Measurements from ENCODE around the gene ADH1A.
"Not testable (repeated sequence)": the region's sequence is repeated elsewhere in the genome, so short reads cannot be mapped to it uniquely, and the experiment has no call there.

The ADH1A gene

DNA sequence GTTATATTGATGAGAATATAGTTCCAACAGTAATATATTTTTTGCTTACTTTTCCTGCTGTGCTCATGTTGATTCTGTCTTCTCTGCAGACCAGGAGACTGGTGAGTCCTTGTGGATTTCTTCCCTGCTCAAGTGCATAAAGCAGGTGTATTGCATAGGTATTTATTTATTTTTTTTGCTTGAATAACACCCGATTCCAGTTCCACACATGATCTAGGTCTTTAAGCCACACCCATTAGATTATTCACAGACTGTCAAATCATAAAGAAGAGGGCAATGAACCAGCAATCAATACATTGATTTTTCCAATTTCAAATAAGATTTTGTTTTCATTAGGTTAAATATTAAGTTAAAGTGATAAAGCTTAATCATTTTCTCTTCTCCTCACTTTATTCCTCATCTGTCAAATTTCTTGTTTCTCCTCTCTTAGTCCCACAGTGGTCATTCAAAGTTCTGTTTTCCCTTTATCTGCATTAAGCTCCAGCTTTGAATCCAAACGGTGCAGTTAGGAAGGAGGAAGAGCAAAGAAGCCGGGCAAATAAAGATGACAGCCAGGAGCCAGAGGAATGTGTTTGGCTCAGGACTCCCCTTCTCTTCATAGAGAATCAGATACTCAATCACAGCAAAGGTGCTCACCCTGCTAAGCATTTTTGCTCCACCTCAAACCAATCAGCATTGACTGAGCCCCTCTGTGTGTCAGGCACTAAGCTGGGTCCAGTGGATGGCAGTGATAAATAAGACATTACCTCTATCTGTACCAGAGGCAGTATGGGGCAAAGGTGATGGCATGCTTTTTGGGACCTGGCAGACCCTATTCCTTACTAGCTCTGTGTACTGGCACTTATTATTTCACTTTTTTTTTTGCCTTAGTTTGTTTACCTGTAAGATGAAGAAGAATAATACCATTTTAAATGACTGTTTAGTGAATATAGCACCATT, at the start of gene ADH1A:
Gene ADH1A (minus strand): TSS at position 138 of the 939 bp plus-strand sequence. CDS start 71 bp downstream, at position 67.
- DNase-seq (ENCODE audit: low spot score) = no peak

DNA sequence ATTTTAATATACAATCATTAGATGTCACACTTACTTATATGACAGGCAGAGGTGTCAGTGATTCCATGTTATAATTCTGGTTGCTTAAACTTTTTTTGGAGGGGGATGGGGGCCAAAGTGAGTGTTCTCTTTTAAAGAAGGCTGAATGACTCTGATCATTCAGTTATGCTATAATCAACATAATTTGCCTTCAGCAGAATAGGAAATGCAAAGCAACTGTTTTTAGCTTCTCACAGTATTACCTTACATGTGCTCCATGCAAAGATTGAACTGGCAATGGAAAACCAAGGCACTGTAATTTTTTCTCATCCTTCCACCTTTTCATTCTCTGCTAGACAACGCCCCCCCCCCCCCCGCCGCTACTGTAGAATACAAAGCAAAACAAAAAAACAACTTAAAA, 48.4 kb upstream of the ADH1A start:
- DNase-seq (ENCODE audit: low spot score) = no peak

DNA sequence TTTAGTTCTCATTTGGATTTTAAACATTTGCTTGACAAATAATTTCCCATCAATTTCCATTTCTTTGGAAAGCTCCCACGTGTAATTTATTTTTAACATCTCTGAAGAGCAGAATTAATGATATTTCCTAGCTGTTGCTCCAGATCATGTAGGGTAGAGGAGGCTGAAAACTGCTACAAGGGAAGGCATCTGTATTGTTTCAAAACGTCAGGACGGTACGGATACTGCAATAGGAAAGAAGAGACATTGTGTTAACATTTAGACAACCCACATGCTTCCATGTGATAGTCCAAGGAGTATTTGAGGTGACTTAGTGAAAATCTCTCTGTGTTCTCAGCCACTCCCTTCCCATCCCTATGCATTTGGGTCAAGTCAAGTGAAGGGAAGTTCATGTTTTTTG, 45.8 kb upstream of the ADH1A start:
- DNase-seq (ENCODE audit: low spot score) = no peak

DNA sequence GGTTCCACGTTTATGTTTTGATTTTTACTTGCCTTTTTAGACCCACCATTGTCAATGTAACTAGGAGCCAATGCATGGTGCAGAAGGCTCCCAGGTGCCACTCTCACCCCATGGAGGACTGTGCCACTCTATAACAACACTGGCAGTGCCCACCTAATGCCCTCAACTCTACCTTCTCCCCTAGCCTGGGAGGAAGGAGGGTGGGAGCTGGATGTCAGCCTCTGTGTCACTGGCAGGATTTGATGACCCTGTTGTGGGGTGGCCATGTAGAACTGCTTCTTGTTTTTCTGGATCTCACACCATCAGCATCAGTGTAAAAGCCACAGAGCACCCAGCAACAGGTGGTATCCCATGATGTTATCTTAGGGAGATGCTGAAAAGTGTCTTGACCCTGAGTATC, 44.1 kb upstream of the ADH1A start:
- no peak for DNase-seq (ENCODE audit: low spot score)

DNA sequence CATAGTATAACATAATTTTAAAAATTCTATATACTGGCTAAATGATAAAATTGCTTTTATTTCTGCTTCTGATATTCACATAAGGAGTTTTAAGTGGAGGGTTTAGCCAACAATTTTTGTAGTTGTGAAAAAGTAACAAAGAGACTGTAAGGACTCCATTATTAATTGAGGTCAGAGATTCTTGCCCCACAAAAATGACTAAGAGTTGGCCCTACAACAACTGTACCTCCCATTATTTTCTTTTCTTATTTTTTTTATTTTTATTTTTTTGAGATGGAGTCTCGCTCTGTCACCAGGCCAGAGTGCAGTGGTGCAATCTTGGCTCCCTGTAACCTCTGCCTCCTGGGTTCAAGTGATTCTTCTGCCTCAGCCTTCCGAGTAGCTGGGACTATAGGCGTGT, 39.9 kb upstream of the ADH1A start:
- no peak for DNase-seq (ENCODE audit: low spot score)

DNA sequence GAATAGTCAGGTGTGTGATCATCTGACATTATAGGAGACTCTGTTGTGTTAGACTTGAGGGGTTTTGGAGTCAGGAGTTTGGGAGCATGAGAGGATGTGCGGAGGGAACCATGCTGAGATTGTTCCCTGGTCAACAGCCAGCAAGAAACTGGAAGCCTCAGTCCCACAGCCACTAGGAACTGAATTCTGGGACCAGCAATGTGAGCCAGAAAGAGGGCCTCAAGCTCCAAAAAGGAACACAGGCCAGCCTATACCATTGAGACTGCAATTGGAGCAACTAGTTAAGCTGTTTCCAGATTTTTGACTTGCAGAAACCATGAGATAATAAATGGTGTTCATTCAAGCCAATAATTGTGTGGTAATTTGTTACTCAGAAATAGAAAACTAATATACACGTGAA, 39.1 kb upstream of the ADH1A start:
- no peak for DNase-seq (ENCODE audit: low spot score)

DNA sequence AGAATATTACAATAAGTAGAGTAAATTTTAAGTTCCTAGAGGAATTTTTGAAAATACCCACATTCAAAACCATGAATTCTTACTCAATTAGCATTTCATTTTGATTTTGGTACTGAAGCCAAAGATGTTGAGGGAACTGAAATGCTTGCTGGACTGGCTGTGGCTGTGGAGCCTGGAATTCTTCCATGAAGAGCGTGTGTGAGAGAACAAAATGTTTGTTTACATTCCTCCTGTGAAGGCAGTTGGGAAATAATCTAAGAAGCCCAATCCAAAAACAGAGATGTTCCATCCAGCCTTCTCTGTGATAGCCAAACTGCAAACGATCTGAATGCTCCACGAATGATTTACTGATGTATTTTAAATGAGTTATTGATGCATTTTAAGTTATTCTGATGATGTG, 34.2 kb upstream of the ADH1A start:
- DNase-seq (ENCODE audit: low spot score) = no peak

DNA sequence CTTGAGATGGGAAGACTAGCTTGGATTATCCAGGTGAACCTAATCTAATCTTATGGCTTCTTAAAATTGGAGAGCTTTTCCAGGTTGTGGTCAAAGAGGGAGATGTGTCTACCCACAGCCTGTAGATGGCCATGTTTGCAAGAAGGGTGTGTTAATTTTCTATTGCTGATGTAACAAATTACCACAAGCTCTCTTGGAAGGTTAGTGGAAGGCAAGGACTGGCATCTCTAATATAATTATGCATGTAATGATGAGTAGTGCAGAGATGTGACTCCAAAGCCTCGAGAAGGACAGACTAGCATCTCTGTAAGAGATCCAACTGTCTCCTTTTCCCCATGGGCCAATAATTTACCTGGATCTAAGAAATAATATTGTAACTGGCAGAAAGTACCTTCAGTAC, 33.6 kb upstream of the ADH1A start:
- no peak for DNase-seq (ENCODE audit: low spot score)

DNA sequence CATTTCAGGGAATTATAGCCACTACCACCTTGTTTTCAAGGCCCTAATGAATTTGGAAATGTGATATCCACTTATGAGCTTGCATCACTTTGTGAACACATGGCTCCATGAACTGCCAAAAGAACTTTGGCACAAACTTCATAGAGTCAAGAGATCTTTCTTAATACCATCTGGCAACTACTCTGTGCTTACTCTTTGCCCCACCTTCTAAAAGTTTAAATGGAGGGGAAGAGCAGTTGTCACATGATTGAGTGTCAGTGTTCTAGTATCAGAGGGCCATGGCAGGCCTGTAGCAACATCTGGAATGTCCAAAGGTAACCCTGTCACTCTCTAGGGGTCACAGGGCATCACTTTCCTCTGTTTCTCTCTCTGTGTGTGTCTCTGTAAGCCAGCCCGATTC, 33.0 kb upstream of the ADH1A start:
- DNase-seq (ENCODE audit: low spot score) = no peak

DNA sequence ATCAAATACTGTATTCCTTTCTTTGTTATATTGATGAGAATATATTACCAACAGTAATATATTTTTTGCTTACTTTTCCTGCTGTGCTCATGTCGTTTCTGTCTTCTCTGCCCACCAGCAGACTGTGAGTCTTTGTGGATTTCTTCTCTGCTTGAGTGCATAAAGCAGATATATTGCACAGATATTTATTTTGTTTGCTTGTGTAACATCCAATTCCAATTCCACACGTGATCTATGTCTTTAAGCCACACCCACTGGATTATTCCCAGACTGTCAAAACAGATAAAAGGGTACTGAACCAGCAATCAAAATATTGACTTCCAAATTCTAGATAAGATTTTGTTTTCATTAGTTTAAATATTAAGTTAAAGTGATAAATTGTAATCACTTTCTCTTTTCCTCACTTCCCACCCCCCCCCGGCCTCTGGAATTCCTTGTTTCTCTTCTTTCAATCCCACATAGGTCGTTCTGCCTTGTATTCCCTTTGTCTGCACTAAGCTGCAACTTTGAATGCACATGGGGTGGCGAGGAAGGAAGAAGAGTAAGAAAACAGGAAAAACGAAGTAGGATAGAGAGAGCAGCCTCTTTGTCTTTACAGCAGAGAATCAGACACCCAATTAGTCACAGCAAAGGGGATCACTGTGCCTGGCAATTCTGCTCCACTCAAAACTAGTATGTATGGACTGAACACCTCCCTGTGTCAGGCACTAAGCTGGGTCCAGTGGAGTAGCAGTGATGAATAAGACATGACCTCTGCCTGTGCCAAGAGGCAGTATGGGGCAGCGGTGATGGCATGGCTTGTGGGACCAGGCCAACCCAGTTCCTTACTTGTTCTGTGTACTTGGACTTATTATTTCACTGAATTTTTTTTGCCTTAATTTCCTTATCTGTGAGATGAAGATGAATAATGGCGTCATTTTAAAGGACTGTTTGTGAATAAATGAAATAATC, 30.7 kb upstream of the ADH1A start, which contains the start of gene ADH1B:
Gene ADH1B (minus strand): TSS at position 161 of the 951 bp plus-strand sequence. CDS start 70 bp downstream, at position 91.
- no peak for DNase-seq (ENCODE audit: low spot score)

DNA sequence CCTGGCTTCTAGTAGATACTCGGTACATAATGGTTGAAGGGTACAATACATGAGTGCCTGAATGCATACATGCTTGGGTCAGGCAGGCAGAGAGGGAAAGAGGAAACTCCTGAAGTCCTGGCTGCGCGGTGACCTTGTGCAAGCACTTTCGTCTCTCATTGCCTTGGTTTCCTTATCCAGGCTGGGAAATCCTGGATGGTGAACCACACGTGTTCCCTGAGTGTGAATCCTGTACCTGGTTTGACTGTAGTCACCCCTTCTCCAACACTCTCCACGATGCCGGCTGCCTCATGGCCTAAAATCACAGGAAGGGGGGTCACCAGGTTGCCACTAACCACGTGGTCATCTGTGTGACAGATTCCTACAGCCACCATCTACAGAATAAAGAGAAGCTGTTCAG, 27.0 kb upstream of the ADH1A start:
- not testable (repeated sequence) for DNase-seq (ENCODE audit: low spot score)

DNA sequence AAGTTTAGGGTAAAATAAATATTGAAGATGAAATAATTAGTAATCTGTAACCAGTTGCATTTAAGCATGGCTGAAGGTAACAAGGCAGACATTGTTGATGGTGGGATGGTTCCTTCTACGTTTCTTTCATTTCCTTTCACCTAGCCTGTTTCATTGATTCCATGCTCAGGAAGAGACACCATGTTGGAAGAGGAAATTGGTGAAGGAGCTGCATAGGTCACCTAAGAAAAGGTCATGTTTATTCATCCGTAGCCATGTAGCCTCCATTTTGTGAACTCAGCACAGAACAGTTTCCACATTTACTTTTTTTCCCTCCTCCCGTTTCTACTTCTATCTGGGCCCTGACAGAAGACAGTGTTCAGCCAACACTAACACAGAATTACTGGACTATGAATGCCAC, 26.6 kb upstream of the ADH1A start:
- DNase-seq (ENCODE audit: low spot score) = no peak

DNA sequence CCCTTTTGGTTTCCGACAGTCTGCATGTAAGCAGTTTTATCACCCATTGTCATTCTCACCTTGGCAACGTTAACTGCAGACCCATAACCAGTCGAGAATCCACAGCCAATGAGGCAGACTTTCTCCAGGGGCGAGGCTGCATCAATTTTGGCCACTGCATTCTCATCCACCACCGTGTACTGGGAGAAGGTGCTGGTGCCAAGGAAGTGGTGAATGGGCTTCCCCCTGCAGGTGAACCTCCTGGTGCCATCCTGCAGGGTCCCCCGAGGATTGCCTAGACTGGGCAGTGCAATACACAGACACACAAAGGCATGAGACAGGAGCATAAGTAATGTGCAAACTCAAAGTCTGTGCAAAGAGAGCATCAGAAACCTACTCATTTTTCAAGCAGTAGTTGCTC, 25.1 kb upstream of the ADH1A start:
- DNase-seq (ENCODE audit: low spot score) = no peak

DNA sequence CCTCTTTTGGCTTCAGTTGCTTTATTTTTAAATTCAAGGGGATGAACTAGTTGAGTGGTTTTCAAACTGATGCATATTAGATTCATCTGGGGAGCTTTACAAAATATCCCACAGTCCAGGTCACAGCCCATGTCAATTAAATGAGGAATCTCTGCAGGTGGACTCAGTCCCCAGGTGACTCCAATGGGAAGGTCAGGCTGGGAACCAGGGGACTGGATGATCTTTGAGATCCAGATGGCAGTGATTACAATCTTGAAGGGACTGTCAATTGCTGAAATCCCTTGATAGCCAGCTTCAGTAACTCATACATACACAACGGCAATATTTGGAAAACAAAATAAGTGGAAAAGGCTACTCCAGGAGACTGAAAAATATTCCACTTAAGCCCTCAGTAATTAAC, 23.4 kb upstream of the ADH1A start:
- no peak for DNase-seq (ENCODE audit: low spot score)

DNA sequence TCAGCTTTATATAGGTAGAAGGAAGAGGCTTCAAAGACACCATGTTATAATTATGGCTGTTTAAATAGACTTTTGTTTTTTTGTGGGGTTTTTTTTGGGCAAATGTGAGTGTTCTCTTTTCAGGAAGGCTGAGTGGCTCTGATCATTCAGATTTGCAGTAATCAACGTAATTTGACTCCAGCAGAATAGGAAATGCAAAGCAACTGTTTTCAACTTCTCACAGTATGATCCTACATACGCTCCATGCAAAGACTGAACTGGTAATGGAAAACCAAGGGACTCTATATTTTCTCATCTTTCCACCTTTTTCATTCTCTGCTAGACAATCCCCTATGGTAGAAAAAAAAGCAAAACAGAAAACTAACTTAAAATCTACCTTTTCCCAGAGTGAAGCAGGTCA, 19.6 kb upstream of the ADH1A start:
- no peak for DNase-seq (ENCODE audit: low spot score)

DNA sequence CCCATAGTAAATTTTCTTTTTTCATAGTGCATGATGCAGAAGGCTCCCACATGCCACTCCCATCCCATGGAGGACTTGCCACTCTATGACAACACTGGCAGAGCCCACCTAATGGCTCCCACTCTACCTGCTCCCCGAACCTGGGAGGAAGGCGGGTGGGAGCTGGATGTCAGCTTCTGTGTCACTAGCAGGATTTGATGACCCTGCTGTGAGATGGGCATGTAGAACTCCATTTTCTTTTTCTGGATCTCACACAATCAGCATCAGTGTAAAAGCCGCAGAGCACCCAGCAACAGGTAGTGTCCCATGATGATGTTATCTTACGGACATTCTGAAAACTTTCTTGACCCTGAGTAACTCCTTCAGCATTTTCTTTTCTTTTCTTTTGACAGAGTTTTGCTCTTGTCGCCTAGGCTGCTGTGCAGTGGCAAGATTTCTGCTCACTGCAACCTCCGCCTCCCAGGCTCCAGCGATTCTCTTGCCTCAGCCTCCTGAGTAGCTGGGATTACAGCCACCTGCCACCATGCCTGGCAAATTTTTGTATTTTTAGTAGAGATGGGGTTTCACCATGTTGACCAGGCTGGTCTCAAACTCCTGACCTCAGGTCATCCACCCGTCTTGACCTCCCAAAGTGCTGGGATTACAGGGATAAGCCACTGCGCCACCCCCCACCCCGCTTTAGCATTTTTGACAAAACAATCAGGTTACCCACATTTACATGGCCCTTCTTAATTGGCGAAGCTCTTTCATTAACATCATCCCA, 15.0 kb upstream of the ADH1A start:
- DNase-seq (ENCODE audit: low spot score) = no peak

DNA sequence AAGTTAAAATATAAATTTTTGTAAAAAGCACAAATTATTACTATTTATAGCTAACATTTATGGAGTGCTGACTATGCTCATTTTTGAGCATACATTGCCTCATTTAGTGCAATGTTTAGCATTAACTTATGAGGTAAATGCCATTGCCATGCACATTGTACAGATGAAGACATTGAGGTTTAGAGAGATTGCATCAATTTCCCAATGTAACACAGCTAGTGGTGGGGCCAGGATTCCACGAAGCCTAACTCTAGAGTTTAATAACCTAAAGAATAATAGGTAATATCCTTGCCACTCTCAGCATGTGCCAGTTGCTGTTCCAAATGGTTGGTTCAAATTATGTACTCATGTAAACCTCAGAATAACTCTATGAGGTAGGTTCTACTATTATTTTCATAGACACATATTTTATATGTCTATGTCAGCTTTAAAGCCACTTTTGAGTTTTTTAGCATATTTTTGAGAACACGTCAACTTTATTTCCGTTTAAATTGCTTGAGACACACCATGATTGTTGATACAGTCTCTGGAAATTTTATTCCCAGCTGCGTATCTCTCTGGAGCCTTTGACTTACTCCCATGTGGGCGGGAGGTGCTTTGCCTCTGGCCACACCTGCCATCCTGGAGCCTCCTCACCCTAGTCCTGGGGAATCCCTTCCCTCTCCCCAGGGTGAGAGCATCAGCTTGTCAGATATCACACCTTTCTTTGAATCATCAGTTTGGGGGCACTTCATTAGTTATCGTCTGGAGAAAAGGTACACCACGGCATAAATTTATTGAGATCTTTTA, 10.8 kb upstream of the ADH1A start:
- no peak for DNase-seq (ENCODE audit: low spot score)

DNA sequence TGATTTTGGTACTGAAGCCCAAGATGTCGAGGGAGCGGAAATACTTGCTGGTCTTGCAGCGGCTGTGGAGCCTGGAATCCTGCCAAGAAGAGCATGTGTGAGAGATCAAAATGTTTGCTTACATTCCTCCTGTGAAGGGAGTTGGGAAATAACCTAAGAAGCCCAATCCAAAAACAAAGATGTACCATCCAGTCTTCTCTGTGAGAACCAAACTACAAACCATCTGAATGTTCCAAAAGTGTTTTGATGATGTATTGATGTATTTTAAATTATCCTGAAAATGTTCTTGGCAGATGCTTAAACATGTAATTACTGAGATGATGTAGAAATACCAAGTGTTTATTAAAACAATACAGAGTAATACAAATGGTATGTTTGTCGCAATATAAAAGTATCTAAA, 10.1 kb upstream of the ADH1A start:
- DNase-seq (ENCODE audit: low spot score) = no peak

DNA sequence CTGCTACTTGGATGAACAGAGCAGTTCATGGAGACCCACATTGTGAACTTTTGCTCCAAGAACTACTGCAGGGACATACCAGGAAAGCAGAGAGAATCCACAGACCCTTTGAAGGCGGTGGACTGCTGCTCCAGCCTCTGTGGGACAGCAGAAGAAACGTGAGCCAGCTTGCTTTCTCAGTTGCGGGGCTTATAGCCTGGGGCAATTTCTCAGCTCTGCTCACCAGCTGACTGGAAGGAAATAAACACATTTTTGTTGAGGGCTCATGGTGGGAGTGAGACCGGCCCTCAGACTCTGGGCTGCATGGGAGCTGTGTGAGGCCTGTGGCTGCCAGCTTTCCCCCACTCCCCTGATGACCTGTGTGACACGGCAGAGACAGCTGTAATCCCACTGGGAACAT, 2.6 kb upstream of the ADH1A start:
- DNase-seq (ENCODE audit: low spot score) = no peak

DNA sequence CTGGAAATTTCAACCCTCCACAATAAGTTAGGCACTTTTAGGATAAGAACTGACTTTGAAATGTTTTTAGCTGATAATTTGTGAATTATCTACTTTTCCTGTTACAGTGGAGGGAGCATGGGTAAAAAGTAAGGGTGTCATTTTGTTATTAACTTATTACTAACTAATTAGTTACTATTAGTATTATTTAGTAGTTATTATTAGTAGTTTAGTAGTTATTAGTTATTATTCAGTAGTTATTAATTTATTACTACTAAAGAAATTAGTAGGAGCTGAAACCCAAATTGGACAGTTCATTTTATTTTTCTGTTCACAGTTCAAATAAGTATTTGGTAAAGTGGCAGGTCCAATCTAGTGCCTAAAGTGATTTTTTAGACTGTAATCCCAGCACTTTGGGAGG, 5.4 kb downstream of the ADH1A start:
- no peak for DNase-seq (ENCODE audit: low spot score)

DNA sequence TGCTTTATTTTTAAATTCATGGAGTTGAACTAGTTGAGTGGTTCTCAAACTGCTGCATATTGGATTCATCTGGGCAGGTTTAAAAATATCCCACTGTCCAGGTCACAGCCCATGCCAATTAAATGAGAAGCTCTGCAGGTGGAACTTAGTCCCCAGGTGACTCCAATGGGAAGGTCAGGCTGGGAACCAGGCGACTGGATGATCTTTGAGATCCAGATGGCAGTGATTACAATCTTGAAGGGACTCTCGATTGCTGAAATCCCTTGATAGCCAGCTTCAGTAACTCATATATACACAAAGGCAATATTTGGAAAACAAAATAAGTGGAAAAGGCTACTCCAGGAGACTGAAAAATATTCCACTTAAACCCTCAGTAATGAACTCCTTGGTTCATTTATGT, 8.1 kb downstream of the ADH1A start:
- DNase-seq (ENCODE audit: low spot score) = no peak
